ENCODE results near the gene STRAP.

STRAP gene, protein sequence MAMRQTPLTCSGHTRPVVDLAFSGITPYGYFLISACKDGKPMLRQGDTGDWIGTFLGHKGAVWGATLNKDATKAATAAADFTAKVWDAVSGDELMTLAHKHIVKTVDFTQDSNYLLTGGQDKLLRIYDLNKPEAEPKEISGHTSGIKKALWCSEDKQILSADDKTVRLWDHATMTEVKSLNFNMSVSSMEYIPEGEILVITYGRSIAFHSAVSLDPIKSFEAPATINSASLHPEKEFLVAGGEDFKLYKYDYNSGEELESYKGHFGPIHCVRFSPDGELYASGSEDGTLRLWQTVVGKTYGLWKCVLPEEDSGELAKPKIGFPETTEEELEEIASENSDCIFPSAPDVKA

DNA sequence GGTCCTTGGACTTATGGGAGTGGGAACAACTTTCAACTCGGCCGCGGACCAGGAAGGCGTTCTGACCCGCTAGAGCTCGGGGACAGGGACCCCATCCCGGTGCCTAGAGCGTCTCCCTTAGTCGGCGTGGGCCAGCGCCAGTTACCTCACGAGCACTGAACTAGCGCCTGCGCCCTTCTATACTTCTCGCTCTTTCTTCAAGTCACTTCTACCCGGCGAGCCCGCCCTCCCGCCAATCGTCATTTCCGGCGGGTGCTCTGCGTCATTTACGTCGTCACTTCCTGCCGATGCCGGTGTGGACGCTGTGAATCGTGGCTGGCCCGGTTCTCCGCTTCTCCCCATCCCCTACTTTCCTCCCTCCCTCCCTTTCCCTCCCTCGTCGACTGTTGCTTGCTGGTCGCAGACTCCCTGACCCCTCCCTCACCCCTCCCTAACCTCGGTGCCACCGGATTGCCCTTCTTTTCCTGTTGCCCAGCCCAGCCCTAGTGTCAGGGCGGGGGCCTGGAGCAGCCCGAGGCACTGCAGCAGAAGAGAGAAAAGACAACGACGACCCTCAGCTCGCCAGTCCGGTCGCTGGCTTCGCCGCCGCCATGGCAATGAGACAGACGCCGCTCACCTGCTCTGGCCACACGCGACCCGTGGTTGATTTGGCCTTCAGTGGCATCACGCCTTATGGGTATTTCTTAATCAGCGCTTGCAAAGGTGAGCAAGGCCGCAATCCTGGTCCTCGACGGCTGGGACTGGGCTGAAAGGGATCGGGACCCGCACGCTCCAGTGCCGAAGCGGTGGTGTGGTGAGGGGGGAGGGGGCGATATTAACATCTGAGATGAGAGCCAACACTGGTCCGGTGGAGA, at the start of gene STRAP:
Gene STRAP (plus strand): TSS at position 270 of the 854 bp plus-strand sequence. CDS start 321 bp downstream, at position 591.
- Histone ChIP-seq H3K4me1 (ENCODE audit: control insufficient read depth, low read depth, low read length) (peaks cover 9% of the 10 kb centered on the region), H3K27ac (ENCODE audit: low read length) (peak within 1 kb of the TSS; percentile 96), H3K36me3 (ENCODE audit: control insufficient read depth, low read depth, low read length) (peaks cover 25% of the 10 kb centered on the region), H3K4me3 (ENCODE audit: low read length) (peak within 1 kb of the TSS; percentile 90), H3K27me3 (ENCODE audit: control insufficient read depth, insufficient read depth, low read length) (no peaks in the 10 kb centered on the region), H3K9me3 (ENCODE audit: control insufficient read depth, low read depth, low read length) (no peaks in the 10 kb centered on the region), H3K9ac (ENCODE audit: low read length) (peak within 1 kb of the TSS; percentile 97)

DNA sequence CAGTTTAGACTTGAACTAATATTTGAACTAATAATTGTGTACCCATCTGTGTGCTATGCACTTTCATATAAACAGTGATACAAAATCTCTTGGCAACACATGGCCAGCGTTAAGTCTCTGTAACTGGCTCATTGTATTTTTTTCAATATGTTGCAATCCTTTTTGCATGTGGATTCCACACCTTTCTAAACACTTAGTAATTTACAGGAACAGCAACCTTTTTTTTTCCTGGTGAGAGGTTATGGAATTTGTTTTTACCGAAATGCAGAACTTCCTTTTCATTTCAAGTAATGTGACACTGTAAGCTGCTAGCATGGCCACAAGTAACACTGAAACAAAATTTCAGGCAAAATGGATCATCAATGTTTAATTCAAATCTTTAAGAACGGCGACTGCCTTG, 47.6 kb upstream of the STRAP start:
- no peaks in the 10 kb centered on the region for H3K36me3 ChIP-seq (ENCODE audit: control insufficient read depth, low read depth, low read length)
- no peaks in the 10 kb centered on the region for H3K9me3 ChIP-seq (ENCODE audit: control insufficient read depth, low read depth, low read length)
- no peak overlapping the region for H3K9ac ChIP-seq (ENCODE audit: low read length)
- no peaks in the 10 kb centered on the region for H3K4me1 ChIP-seq (ENCODE audit: control insufficient read depth, low read depth, low read length)
- no peak overlapping the region for H3K4me3 ChIP-seq (ENCODE audit: low read length)
- no peak overlapping the region for H3K27ac ChIP-seq (ENCODE audit: low read length)
- no peaks in the 10 kb centered on the region for H3K27me3 ChIP-seq (ENCODE audit: control insufficient read depth, insufficient read depth, low read length)

DNA sequence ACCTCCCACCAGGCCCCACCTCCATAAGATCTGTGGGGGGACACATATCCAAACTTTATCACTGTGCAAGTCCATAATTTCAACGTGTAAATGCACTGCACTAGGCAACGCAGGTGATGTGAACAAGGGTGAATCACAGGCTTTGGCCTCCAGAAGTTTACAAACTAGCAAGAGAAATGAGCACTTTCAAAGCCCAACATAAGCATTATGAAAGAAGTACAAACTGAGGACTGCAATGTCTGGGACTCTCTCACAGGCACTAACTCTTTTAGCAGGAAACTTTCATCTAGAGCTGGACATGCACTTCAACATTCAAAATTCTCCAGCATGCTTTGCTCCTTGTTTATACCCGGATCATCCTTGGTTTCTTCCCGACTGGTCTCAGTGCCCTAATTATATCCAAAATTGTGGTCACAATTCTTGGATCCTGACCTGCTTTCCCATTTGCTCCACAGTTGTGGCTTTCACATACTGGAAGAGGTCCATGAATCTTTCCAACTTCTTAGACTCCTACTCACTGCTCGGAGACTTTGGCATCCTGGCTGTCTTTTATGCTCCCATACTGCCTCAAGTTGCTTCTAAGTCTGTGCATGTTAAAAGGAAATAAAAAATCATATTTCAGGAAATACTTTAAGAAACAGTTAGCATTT, 44.9 kb upstream of the STRAP start:
- Histone ChIP-seq H3K9ac (ENCODE audit: low read length) (no peak overlapping the region), H3K4me1 (ENCODE audit: control insufficient read depth, low read depth, low read length) (no peaks in the 10 kb centered on the region), H3K27me3 (ENCODE audit: control insufficient read depth, insufficient read depth, low read length) (no peaks in the 10 kb centered on the region), H3K36me3 (ENCODE audit: control insufficient read depth, low read depth, low read length) (no peaks in the 10 kb centered on the region), H3K27ac (ENCODE audit: low read length) (no peak overlapping the region), H3K4me3 (ENCODE audit: low read length) (no peak overlapping the region), H3K9me3 (ENCODE audit: control insufficient read depth, low read depth, low read length) (no peaks in the 10 kb centered on the region)

DNA sequence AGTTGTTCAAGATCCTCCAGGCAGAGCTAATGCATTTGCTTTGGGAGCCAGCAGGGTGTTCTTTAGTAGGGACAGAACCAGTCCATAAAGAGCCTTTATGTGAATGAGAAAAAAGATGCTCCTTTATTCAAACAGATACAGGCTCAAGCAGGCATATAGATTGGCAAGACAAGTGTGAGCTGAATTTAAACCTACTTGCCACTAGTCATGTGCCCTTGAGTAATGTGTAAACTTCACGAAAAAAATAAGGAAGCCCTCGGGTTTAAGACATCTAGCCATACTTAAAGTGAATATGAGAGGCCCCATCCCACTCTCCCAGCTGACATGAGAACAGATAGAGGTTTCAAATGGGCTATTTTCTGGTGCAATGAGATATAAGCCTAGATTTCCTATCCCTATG, 43.1 kb upstream of the STRAP start:
- H3K36me3 ChIP-seq (ENCODE audit: control insufficient read depth, low read depth, low read length): no peaks in the 10 kb centered on the region
- H3K27me3 ChIP-seq (ENCODE audit: control insufficient read depth, insufficient read depth, low read length): no peaks in the 10 kb centered on the region
- H3K4me3 ChIP-seq (ENCODE audit: low read length): no peak overlapping the region
- no peaks in the 10 kb centered on the region for H3K9me3 ChIP-seq (ENCODE audit: control insufficient read depth, low read depth, low read length)
- no peak overlapping the region for H3K9ac ChIP-seq (ENCODE audit: low read length)
- H3K4me1 ChIP-seq (ENCODE audit: control insufficient read depth, low read depth, low read length): no peaks in the 10 kb centered on the region
- no peak overlapping the region for H3K27ac ChIP-seq (ENCODE audit: low read length)

DNA sequence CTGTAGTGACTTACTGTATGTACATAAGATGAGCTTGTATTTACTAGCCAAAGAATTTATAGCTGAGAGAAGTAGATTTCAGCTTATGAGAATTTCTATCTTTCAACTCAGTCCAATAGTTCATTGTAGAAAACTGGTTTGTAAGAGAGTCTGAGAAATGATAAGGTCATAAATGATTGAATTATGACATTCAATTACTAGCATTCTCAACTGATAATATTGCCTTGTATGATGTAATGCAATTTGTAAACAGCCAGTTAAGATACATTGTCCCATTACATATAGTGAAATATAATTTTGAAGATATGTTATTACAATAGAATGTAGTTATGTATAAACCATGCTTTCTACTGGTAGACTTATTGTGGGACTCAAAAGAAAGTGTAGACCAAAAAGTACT, 42.5 kb upstream of the STRAP start:
- Histone ChIP-seq H3K4me3 (ENCODE audit: low read length) (no peak overlapping the region), H3K27me3 (ENCODE audit: control insufficient read depth, insufficient read depth, low read length) (no peaks in the 10 kb centered on the region), H3K9me3 (ENCODE audit: control insufficient read depth, low read depth, low read length) (no peaks in the 10 kb centered on the region), H3K9ac (ENCODE audit: low read length) (no peak overlapping the region), H3K4me1 (ENCODE audit: control insufficient read depth, low read depth, low read length) (no peaks in the 10 kb centered on the region), H3K27ac (ENCODE audit: low read length) (no peak overlapping the region), H3K36me3 (ENCODE audit: control insufficient read depth, low read depth, low read length) (no peaks in the 10 kb centered on the region)

DNA sequence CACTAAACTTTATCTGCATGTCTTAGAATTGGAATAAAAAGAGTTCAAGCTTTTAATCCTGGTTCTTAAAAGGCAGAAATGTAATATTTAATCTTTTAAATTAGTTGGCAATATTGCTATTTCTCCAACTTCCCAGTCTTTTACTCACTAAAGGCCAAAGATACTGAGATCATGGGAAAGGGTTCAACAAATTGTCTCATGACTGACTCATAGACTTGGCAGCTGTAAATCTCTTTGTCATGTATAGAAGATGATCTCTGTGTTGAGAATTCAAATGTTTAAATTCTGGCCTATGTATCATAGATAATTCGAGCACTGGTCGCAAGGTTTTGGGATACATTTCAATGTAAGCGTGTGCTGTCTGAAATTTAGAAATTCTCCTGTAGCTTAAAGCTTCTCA, 40.1 kb upstream of the STRAP start:
- no peak overlapping the region for H3K4me3 ChIP-seq (ENCODE audit: low read length)
- no peak overlapping the region for H3K27ac ChIP-seq (ENCODE audit: low read length)
- no peak overlapping the region for H3K9ac ChIP-seq (ENCODE audit: low read length)
- H3K27me3 ChIP-seq (ENCODE audit: control insufficient read depth, insufficient read depth, low read length): no peaks in the 10 kb centered on the region
- H3K36me3 ChIP-seq (ENCODE audit: control insufficient read depth, low read depth, low read length): no peaks in the 10 kb centered on the region
- no peaks in the 10 kb centered on the region for H3K9me3 ChIP-seq (ENCODE audit: control insufficient read depth, low read depth, low read length)
- H3K4me1 ChIP-seq (ENCODE audit: control insufficient read depth, low read depth, low read length): no peaks in the 10 kb centered on the region

DNA sequence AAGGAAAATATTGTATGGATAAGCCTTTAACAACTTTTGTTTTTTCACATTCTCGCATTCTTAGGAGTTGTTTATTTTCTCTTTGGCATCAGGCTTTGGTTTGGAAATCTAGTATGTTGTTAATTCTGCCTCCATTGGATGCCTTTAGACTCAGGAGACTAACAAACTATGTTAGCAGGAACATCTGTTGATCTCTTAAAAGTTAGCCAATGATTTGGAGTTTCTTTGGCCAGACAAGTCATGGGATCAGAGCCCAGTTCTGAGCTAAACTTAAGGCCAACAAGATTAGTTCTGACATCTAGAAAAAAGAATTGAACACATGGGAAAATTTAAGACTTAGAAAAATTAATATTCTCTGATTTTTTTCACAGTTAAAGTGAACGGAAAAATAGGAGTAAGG, 35.3 kb upstream of the STRAP start:
- no peak overlapping the region for H3K4me3 ChIP-seq (ENCODE audit: low read length)
- H3K27ac ChIP-seq (ENCODE audit: low read length): no peak overlapping the region
- H3K4me1 ChIP-seq (ENCODE audit: control insufficient read depth, low read depth, low read length): no peaks in the 10 kb centered on the region
- no peaks in the 10 kb centered on the region for H3K36me3 ChIP-seq (ENCODE audit: control insufficient read depth, low read depth, low read length)
- H3K9ac ChIP-seq (ENCODE audit: low read length): no peak overlapping the region
- no peaks in the 10 kb centered on the region for H3K9me3 ChIP-seq (ENCODE audit: control insufficient read depth, low read depth, low read length)
- no peaks in the 10 kb centered on the region for H3K27me3 ChIP-seq (ENCODE audit: control insufficient read depth, insufficient read depth, low read length)

DNA sequence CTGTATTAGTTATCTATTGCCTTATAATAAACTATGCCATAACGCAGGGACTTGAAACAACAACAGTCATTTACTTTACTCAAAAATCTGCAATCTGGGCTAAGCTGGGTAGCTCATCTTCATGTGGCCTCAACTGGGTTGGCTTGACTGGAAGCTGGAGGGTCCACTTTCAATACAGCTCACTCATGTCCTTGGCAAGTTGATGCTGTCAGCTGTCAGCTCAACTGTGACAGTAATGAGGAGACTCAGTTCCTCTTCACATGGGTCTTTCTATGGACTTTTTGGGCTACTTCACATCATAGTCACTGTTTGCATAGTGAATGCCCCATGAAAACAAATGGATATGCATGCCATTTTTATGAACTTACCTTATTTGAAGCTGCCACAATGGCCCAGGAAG, 33.6 kb upstream of the STRAP start:
- Histone ChIP-seq H3K27me3 (ENCODE audit: control insufficient read depth, insufficient read depth, low read length) (no peaks in the 10 kb centered on the region), H3K9me3 (ENCODE audit: control insufficient read depth, low read depth, low read length) (no peaks in the 10 kb centered on the region), H3K36me3 (ENCODE audit: control insufficient read depth, low read depth, low read length) (no peaks in the 10 kb centered on the region), H3K9ac (ENCODE audit: low read length) (no peak overlapping the region), H3K4me3 (ENCODE audit: low read length) (no peak overlapping the region), H3K4me1 (ENCODE audit: control insufficient read depth, low read depth, low read length) (no peaks in the 10 kb centered on the region), H3K27ac (ENCODE audit: low read length) (no peak overlapping the region)

DNA sequence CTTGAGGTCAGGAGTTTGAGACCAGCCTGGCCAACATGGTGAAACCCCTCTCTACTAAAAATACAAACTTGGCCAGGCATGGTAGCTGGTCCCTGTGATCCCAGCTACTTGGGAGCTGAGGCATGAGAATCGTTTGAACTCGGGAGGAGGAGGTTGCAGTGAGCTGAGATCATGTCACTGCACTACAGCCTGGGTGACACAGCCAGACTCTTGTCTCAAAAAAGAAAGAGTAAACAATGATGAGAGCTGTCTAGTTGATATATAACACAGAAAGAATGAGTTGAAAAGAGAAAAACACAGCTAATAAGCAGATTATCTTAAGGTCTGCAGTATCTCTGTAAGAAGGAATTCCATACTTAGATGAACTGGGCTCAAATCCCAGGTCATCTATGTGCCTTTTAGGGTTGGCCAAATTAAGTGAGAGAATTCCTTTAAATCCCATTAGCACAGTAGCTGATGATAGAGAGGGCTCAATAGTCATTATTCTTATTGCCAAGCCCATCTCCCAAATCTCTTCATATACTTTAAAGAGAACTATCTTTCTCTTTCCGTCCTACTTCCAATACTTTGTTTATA, 31.1 kb upstream of the STRAP start:
- Histone ChIP-seq H3K4me3 (ENCODE audit: low read length) (no peak overlapping the region), H3K4me1 (ENCODE audit: control insufficient read depth, low read depth, low read length) (no peaks in the 10 kb centered on the region), H3K27ac (ENCODE audit: low read length) (no peak overlapping the region), H3K27me3 (ENCODE audit: control insufficient read depth, insufficient read depth, low read length) (no peaks in the 10 kb centered on the region), H3K9me3 (ENCODE audit: control insufficient read depth, low read depth, low read length) (no peaks in the 10 kb centered on the region), H3K36me3 (ENCODE audit: control insufficient read depth, low read depth, low read length) (no peaks in the 10 kb centered on the region), H3K9ac (ENCODE audit: low read length) (no peak overlapping the region)

DNA sequence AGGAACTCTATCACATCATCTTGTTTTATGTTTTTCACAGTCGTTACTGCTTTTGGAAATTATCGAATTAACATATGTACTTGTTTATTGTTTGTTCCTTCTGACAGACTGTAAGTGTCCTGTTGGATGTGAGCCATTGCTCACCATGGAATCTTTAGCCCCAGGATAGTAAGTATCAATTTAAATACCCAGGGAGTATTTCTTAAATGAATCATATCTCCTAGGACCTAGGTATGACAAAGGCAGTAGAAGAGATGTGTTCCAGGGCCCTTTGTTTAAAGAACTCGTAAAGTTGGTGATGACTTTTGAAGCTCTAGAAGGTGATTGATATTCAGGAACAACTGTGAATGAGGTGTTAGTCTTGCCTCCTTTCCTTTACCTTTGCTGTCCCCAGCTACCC, 30.3 kb upstream of the STRAP start:
- no peaks in the 10 kb centered on the region for H3K4me1 ChIP-seq (ENCODE audit: control insufficient read depth, low read depth, low read length)
- H3K27me3 ChIP-seq (ENCODE audit: control insufficient read depth, insufficient read depth, low read length): no peaks in the 10 kb centered on the region
- H3K9me3 ChIP-seq (ENCODE audit: control insufficient read depth, low read depth, low read length): no peaks in the 10 kb centered on the region
- no peaks in the 10 kb centered on the region for H3K36me3 ChIP-seq (ENCODE audit: control insufficient read depth, low read depth, low read length)
- H3K27ac ChIP-seq (ENCODE audit: low read length): no peak overlapping the region
- no peak overlapping the region for H3K9ac ChIP-seq (ENCODE audit: low read length)
- H3K4me3 ChIP-seq (ENCODE audit: low read length): no peak overlapping the region

DNA sequence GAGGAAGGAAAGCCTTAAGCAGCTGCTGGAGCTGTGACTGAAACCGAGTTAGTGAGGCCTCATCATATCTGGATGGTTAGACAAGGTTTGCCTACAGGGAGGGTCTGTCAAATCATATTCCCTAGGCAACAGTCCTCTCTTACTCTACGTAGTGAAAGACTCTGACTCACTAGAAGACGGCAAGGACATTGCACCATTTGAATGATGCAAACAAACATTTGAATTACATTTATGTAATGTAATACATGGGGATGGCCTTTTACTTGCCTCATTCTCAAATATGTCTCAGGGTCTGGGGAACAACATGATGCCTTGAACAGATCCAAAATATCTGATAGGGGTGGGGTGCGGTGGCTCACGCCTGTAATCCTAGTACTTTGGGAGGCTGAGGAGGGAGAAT, 29.8 kb upstream of the STRAP start:
- H3K27me3 ChIP-seq (ENCODE audit: control insufficient read depth, insufficient read depth, low read length): no peaks in the 10 kb centered on the region

More for the DNA sequence above, 29.8 kb upstream of the STRAP start:
- H3K4me3 ChIP-seq (ENCODE audit: low read length): no peak overlapping the region
- no peaks in the 10 kb centered on the region for H3K4me1 ChIP-seq (ENCODE audit: control insufficient read depth, low read depth, low read length)
- H3K36me3 ChIP-seq (ENCODE audit: control insufficient read depth, low read depth, low read length): no peaks in the 10 kb centered on the region
- H3K27ac ChIP-seq (ENCODE audit: low read length): no peak overlapping the region
- no peak overlapping the region for H3K9ac ChIP-seq (ENCODE audit: low read length)
- H3K9me3 ChIP-seq (ENCODE audit: control insufficient read depth, low read depth, low read length): no peaks in the 10 kb centered on the region

Measured in iPS-18a (cell line).